Activated B cell treated with CpG ODN at 0.5 μM for 24 hours (primary cell): ENCODE data around the gene ATRNL1. TPM values are rescaled to one million over a fixed set of nuclear protein-coding genes. Genes with fewer than 3 reads are reported as not detected.

Source experiments
- ATAC-seq: fragments of 200-7000 bp; cut with Tn5 transposase; one replicate; pipeline ENCODE4 v1.10.0; 2021; ENCODE audit warnings: low read depth, mild to moderate bottlenecking, moderate library complexity
- CTCF ChIA-PET: fragments of 350-600 bp; sonication (Branson Sonifier 250); formaldehyde crosslinking; loops from one replicate; lab custom pipeline; 2021; ENCODE audit warnings: antibody characterized with exemption; lab: Charles Lee
- POLR2A ChIA-PET: fragments of 350-600 bp; sonication (Branson Sonifier 250); formaldehyde crosslinking; loops from one replicate; lab custom pipeline; 2021; ENCODE audit warnings: antibody characterized with exemption; lab: Charles Lee
- DNase-seq: peaks from one replicate; pipeline ENCODE4 v3.0.0; 2022
- H3K27ac Mint-ChIP-seq: one replicate; pipeline ENCODE4 v1.8.0; 2020; ENCODE audit warnings: mixed read lengths
- H3K27me3 Mint-ChIP-seq: one replicate; pipeline ENCODE4 v1.8.0; 2021; ENCODE audit warnings: mixed read lengths
- H3K36me3 Mint-ChIP-seq: one replicate; pipeline ENCODE4 v1.8.0; 2021; ENCODE audit warnings: low read depth, mixed read lengths
- H3K4me1 Mint-ChIP-seq: one replicate; pipeline ENCODE4 v1.8.0; 2021; ENCODE audit warnings: mixed read lengths
- H3K4me3 Mint-ChIP-seq: one replicate; pipeline ENCODE4 v1.8.0; 2020; ENCODE audit warnings: mild to moderate bottlenecking, mixed read lengths
- H3K9me3 Mint-ChIP-seq: one replicate; pipeline ENCODE4 v1.8.0; 2020; ENCODE audit warnings: mixed read lengths
- intact Hi-C: fragments of 100-400 bp; cut with micrococcal nuclease; formaldehyde crosslinking; loops from one replicate; pipeline ENCODE4 v1.15.1; 2024
- total RNA-seq: library from RNA; stranded (reverse); gene quantifications from 2 replicates; pipeline ENCODE4 v1.2.3, GENCODE V29; 2022
- TF ChIP-seq, protein P1 (sequence below): fragments of 200-600 bp; IDR thresholded peaks from one replicate; pipeline ENCODE4 v1.8.0; 2022; ENCODE audit warnings: antibody characterized with exemption, mild to moderate bottlenecking

Gene ATRNL1
- total RNA-seq, 1 donor from 2014 or later, result 1.2 TPM

DNA sequence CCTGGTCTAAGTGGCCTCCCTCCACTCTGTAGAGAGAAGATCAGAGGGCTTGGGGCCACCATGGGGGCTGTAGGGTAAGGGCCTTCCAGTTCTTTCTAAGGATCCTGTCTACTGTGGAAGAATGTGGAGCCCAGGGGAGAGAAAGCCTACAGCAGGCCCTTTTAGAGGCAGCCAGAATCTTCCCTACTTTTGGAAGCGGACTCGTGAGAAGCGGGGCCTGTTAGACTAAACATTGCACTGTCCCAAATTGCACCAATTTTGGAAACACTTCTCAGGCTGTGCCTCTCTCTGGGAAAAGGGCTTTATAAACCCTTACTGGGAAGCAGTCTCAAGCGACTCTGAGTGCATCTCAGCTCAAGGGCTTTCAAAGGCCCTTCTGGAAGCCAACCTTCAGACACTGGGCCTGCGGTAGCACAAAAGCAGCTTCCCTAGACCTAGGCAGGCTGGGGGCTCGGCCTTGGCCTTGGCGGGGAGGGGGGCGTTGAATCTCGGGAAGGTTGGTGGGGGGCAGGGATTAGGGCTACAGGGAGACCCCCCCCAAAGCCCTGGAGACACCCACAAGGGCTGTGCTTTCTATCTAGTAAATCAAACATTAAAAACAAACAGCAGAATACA lies 881.8 kb downstream of the ATRNL1 start:
- CTCF ChIA-PET, result no interaction called here
- H3K27ac Mint-ChIP-seq, result no peak overlapping the region
- POLR2A ChIA-PET, result no interaction called here
- no peaks in the 10 kb centered on the region for H3K4me1 Mint-ChIP-seq
- TF ChIP-seq, protein P1, sequence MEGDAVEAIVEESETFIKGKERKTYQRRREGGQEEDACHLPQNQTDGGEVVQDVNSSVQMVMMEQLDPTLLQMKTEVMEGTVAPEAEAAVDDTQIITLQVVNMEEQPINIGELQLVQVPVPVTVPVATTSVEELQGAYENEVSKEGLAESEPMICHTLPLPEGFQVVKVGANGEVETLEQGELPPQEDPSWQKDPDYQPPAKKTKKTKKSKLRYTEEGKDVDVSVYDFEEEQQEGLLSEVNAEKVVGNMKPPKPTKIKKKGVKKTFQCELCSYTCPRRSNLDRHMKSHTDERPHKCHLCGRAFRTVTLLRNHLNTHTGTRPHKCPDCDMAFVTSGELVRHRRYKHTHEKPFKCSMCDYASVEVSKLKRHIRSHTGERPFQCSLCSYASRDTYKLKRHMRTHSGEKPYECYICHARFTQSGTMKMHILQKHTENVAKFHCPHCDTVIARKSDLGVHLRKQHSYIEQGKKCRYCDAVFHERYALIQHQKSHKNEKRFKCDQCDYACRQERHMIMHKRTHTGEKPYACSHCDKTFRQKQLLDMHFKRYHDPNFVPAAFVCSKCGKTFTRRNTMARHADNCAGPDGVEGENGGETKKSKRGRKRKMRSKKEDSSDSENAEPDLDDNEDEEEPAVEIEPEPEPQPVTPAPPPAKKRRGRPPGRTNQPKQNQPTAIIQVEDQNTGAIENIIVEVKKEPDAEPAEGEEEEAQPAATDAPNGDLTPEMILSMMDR, result no peak
- no peaks in the 10 kb centered on the region for H3K27me3 Mint-ChIP-seq
- intact Hi-C loops, result no loop called here
- peaks cover 10% of the 10 kb centered on the region for H3K9me3 Mint-ChIP-seq
- H3K36me3 Mint-ChIP-seq, result no peaks in the 10 kb centered on the region
- no peak for ATAC-seq
- H3K4me3 Mint-ChIP-seq, result no peak overlapping the region
- no peak for DNase-seq

DNA sequence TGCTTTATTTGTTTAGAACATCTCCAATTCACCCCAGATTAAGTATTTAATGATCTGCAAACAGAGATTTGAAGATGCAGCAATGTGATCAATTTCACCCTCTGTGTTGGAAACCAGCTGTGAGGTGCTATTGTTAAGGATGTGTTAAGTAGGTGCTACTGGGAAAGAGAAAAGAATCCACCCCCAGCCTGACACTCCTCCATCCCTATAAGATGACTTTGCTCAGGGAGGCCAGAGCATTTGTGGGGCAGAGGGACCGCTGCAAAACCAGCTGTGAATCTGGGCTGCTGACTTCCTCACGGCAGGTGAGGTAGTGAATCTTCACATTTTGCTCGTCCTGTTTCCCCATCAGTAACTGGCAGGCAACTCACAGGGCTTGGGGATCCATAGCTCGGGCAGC lies 882.3 kb downstream of the ATRNL1 start:
- intact Hi-C loops, result no loop called here
- ChIA-PET POLR2A (no interaction called here), CTCF (no interaction called here)
- Mint-ChIP-seq H3K27ac (no peak overlapping the region), H3K4me3 (no peak overlapping the region), H3K9me3 (peaks cover 10% of the 10 kb centered on the region), H3K27me3 (no peaks in the 10 kb centered on the region), H3K36me3 (no peaks in the 10 kb centered on the region), H3K4me1 (no peaks in the 10 kb centered on the region)
- TF ChIP-seq, protein P1, result no peak
- no peak for ATAC-seq
- no peak for DNase-seq

DNA sequence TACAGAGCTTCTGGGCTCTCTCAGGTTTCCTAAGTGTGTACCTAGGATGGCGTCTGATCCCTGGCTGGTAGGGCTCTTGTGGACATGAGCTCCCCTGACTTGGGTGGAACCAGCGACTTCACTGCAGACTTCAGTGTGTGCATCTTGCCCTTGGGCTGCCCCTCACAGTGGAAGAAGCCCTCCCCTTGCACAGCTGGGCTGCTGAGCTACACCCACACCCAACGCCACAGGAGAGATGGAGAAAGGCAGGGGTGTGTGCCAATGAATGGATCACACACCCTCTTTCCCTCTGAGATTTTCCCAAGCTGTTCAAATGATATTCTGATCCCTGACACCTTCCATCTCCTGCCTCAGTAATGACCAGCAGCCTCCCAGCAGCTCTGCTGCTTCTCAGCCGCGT lies 883.2 kb downstream of the ATRNL1 start:
- no peak for ATAC-seq
- POLR2A ChIA-PET, result no interaction called here
- Mint-ChIP-seq H3K4me1 (no peaks in the 10 kb centered on the region), H3K27me3 (no peaks in the 10 kb centered on the region), H3K27ac (no peak overlapping the region), H3K9me3 (peaks cover 10% of the 10 kb centered on the region), H3K4me3 (no peak overlapping the region), H3K36me3 (no peaks in the 10 kb centered on the region)
- CTCF ChIA-PET, result no interaction called here
- no peak for DNase-seq
- TF ChIP-seq, protein P1, result no peak
- intact Hi-C loops, result no loop called here

DNA sequence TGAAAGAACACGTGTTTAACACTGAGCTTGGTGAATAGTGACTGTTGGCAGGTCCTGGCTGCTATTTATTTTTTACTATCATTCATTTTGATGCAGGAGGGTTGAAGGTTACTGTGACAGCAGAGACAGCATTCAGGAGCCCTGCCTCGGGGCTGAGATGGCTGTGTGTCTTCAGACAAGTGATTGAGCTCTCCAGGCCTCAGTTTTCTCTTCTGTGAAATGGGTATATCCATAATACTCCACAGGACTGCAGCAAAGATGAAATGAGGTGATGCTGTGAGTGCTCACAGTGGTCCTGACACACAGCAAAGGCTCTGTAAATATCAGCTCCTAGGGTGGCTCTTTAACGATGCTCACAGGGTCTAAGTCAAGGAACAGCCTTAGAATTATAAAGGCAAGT lies 884.7 kb downstream of the ATRNL1 start:
- no peaks in the 10 kb centered on the region for H3K4me1 Mint-ChIP-seq
- ChIA-PET CTCF (no interaction called here), POLR2A (no interaction called here)
- no peak for ATAC-seq
- no peaks in the 10 kb centered on the region for H3K27me3 Mint-ChIP-seq
- DNase-seq, result no peak
- no peaks in the 10 kb centered on the region for H3K36me3 Mint-ChIP-seq
- peaks cover 7% of the 10 kb centered on the region for H3K9me3 Mint-ChIP-seq
- TF ChIP-seq, protein P1, result no peak
- intact Hi-C loops, result no loop called here
- H3K27ac Mint-ChIP-seq, result no peak overlapping the region
- H3K4me3 Mint-ChIP-seq, result no peak overlapping the region

DNA sequence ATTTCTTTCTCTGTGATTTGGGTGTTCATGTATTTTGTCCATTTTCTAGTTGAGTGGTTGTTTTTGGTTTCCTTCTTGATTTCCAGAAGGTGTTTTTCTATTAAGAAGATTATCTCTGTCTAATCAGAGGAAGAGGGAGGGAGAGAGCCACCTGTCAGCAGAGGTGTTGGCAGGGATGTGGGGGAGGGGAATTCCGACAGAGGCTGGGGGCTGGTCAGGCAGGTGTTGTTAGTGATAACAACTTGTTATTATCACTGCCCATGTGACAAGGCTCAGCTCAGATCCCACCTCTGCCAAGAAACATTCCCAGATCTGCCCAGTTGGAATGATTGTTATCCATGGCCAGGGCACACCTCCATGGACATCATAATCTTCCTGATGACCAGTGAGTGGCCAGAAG lies 886.4 kb downstream of the ATRNL1 start:
- ChIA-PET CTCF (no interaction called here), POLR2A (no interaction called here)
- TF ChIP-seq, protein P1, result no peak
- intact Hi-C loops, result no loop called here
- no peak for ATAC-seq
- Mint-ChIP-seq H3K4me3 (no peak overlapping the region), H3K9me3 (peaks cover 4% of the 10 kb centered on the region), H3K27me3 (no peaks in the 10 kb centered on the region), H3K4me1 (no peaks in the 10 kb centered on the region), H3K36me3 (no peaks in the 10 kb centered on the region), H3K27ac (no peak overlapping the region)
- no peak for DNase-seq
